HG02943 (cell line): ENCODE results near the gene OSBPL5.

Source experiments
- ATAC-seq: cut with Tn5 transposase; IDR thresholded peaks from one replicate; pipeline ENCODE4 v1.9.1; 2021; ENCODE audit warnings: mild to moderate bottlenecking, low read depth, moderate library complexity; ENCODE audit not compliant: unreplicated experiment

Gene OSBPL5

GRCh38 chr11:3042496-3043314 lies 122.4 kb downstream of the OSBPL5 start:
- no peak for ATAC-seq

- no peak for ATAC-seq
Measured at GRCh38 chr11:3041699-3042441, 123.2 kb downstream of the OSBPL5 start.

GRCh38 chr11:3040881-3041280 lies 124.2 kb downstream of the OSBPL5 start:
- no peak for ATAC-seq

GRCh38 chr11:3037945-3038271 lies 127.2 kb downstream of the OSBPL5 start:
- ATAC-seq, result no peak
